Measurements from ENCODE around the gene KCNN3.

Gene KCNN3

DNA sequence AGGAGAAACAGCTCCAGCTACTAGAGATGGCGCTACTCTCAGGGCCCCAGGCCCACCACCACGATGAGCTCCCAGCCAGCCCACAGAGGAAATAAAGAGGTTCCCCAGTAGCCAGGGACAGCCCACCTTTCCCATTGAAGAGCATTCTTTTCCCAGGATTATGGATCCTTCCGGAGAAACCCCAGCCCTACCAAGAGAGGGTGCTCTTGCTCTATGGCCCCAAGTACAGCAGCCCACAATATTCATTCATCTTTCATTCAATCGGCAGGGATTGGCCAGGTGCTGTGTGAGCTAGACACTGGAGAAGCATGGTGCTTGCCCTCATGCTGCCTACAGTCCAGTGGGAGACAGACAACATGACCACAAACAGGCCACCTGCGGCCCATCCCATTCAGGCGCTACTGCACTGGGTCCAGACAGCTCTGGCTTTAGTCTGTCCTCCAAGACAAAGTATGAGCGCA, 36.6 kb upstream of the KCNN3 start:
- H3K4me3 ChIP-seq (ENCODE audit: low read depth, low read length): no peak overlapping the region
- DNase-seq (ENCODE audit: low read depth): no peak
- in situ Hi-C loops (cut with HindIII; ENCODE audit: low sequenced_read_pairs): no loop called here
- TF ChIP-seq, protein P1, sequence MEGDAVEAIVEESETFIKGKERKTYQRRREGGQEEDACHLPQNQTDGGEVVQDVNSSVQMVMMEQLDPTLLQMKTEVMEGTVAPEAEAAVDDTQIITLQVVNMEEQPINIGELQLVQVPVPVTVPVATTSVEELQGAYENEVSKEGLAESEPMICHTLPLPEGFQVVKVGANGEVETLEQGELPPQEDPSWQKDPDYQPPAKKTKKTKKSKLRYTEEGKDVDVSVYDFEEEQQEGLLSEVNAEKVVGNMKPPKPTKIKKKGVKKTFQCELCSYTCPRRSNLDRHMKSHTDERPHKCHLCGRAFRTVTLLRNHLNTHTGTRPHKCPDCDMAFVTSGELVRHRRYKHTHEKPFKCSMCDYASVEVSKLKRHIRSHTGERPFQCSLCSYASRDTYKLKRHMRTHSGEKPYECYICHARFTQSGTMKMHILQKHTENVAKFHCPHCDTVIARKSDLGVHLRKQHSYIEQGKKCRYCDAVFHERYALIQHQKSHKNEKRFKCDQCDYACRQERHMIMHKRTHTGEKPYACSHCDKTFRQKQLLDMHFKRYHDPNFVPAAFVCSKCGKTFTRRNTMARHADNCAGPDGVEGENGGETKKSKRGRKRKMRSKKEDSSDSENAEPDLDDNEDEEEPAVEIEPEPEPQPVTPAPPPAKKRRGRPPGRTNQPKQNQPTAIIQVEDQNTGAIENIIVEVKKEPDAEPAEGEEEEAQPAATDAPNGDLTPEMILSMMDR (IDR thresholded peaks at IDR 0.05; ENCODE audit: low read depth, low read length, missing control alignments): no peak

DNA sequence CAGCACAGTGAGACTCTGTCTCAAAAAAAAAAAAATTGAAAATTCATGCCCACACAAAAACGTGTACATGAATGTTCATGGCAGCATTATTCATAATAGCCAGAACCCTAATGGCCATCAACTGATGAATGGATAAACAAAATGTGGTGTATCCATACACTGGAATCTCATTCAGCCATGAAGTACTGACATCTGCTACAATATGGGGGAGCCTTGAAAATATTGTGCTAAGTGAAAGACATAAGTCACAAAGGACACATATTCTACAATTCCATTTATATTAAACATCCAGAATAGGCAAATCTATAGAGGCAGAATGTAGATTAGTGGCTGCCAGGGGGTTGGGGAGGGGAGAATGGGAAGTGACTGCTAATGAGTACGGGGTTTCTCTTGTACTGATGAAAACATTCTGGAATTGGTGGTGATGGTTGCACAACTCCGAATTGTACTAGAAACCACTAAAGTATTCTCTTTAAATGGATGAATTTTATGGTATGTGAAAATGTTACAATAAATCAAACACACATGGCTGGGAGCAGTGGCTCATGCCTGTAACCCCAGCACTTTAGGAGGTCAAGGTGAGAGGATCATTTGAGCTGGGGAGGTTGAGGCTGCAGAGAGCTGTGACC, 33.0 kb upstream of the KCNN3 start:
- no peak overlapping the region for H3K4me3 ChIP-seq (ENCODE audit: low read depth, low read length)
- in situ Hi-C loops (cut with HindIII; ENCODE audit: low sequenced_read_pairs): no loop called here
- TF ChIP-seq, protein P1 (IDR thresholded peaks at IDR 0.05; ENCODE audit: low read depth, low read length, missing control alignments): no peak
- DNase-seq (ENCODE audit: low read depth): no peak

DNA sequence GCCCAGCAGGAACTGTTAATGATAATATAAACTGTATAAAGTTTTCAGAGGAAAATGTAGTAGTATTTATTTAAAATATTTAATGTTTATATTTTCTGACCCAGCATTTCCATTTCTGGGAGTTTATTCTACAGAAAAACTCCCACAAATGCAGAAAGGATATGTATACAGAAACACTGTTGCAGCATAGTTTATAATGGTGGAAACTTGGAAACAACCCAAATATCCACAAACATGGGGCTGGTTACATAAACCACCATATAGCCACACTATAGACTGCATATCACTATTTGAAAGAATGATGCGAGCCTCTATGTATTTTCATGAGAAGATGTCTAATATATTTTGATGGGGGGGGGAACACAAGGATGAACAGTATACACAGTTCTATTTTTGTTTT, 31.5 kb upstream of the KCNN3 start:
- TF ChIP-seq, protein P1 (IDR thresholded peaks at IDR 0.05; ENCODE audit: low read depth, low read length, missing control alignments): no peak
- no peak for DNase-seq (ENCODE audit: low read depth)
- in situ Hi-C loops (cut with HindIII; ENCODE audit: low sequenced_read_pairs): no loop called here
- H3K4me3 ChIP-seq (ENCODE audit: low read depth, low read length): no peak overlapping the region

DNA sequence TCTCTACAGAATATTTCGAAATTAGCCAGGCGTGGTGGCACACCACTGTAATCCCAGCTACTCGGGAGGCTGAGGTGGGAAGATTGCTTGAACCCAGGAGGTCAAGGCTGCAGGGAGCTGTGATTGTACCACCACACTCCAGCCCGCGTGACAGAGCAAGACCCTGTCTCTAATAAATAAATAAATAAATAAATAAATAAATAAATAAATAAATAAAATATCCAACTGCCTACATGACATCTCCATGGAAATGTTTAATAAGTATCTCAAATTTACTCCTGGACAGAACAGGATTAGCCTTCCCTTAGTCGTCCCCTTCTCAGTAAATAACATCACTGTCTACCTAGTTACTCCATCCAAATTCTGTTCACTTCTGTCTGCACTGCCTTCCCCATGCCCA, 29.0 kb upstream of the KCNN3 start:
- TF ChIP-seq, protein P1 (IDR thresholded peaks at IDR 0.05; ENCODE audit: low read depth, low read length, missing control alignments): no peak
- H3K4me3 ChIP-seq (ENCODE audit: low read depth, low read length): no peak overlapping the region
- in situ Hi-C loops (cut with HindIII; ENCODE audit: low sequenced_read_pairs): no loop called here
- no peak for DNase-seq (ENCODE audit: low read depth)

DNA sequence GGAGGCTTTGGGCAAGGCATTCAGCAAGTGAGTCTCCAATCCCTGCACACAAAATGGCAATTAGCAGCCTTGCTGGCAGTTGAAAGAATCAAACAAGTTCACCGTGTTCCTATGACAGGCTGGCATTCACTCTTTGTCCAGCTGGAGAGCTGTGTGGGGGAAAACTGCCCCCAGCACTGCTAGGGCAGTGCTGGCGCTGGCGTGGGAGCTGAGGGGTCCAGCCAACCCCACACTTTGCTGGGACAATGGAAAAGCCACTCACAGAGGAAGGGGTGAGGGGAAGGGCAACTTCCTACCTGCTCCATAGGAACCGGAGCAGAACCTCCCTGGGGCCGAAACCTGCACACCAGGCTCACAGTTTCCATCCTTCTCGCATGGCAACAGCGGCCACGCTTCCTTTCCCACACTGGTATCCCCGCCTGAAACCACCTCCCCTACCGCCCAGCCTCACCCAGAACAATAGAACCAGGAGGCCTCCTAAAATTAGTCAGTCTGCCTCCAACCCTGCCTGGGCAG, 26.7 kb upstream of the KCNN3 start:
- in situ Hi-C loops (cut with HindIII; ENCODE audit: low sequenced_read_pairs): no loop called here
- H3K4me3 ChIP-seq (ENCODE audit: low read depth, low read length): no peak overlapping the region
- DNase-seq (ENCODE audit: low read depth): no peak
- TF ChIP-seq, protein P1 (IDR thresholded peaks at IDR 0.05; ENCODE audit: low read depth, low read length, missing control alignments): no peak

DNA sequence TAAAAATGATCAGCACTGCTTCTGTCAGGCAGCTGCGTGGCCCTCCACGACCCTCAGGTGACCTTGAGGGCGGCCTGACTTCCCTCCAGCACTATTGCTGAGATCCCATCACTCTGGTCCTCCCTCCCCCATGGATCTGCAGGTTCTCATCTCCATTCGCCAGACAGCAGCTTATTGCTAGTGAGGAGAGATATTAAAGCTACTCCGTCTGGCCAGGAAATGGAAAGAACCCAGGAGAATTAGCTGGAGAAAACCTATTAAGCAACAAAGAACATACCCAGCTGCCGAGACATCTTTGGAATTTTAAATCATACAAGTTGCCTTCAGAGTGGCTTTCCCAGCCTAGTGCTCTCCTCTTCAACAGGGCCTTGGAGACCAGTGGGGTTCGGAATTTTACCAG, 25.7 kb upstream of the KCNN3 start:
- no peak overlapping the region for H3K4me3 ChIP-seq (ENCODE audit: low read depth, low read length)
- DNase-seq (ENCODE audit: low read depth): no peak
- TF ChIP-seq, protein P1 (IDR thresholded peaks at IDR 0.05; ENCODE audit: low read depth, low read length, missing control alignments): no peak
- in situ Hi-C loops (cut with HindIII; ENCODE audit: low sequenced_read_pairs): no loop called here

Measured in astrocyte of the cerebellum (primary cell).